AG08396 (cell line): Measurements from ENCODE around the gene OSBPL5.
A peak's percentile ranks its signal among the peaks of the same experiment; 100 is the strongest.

Source experiments
- DNase-seq: peaks from one replicate; pipeline ENCODE4 v3.0.0; 2012; ENCODE audit warnings: low spot score, mixed read lengths

Gene OSBPL5

GRCh38 chr11:3162410-3163240 is 2.5 kb downstream of the OSBPL5 start:
- no peak for DNase-seq

- DNase-seq: no peak
These were observed 3.2 kb downstream of the OSBPL5 start for GRCh38 chr11:3161720-3162409.

- no peak for DNase-seq
These were observed 3.8 kb downstream of the OSBPL5 start for GRCh38 chr11:3161309-3161708.

GRCh38 chr11:3160252-3161031 is 4.7 kb downstream of the OSBPL5 start:
- peak; percentile 85 for DNase-seq

- DNase-seq: no peak
These were observed 5.6 kb downstream of the OSBPL5 start for GRCh38 chr11:3159296-3160190.

GRCh38 chr11:3158821-3159220 is 6.3 kb downstream of the OSBPL5 start:
- DNase-seq: no peak

- no peak for DNase-seq
These were observed 6.9 kb downstream of the OSBPL5 start for GRCh38 chr11:3158131-3158591.

- no peak for DNase-seq
These were observed 7.6 kb downstream of the OSBPL5 start for GRCh38 chr11:3157381-3158130.

GRCh38 chr11:3156661-3157311 is 8.3 kb downstream of the OSBPL5 start:
- DNase-seq: no peak

- no peak for DNase-seq
These were observed 8.8 kb downstream of the OSBPL5 start for GRCh38 chr11:3156282-3156660.

- no peak for DNase-seq
These were observed 9.3 kb downstream of the OSBPL5 start for GRCh38 chr11:3155691-3156258.

- no peak for DNase-seq
These were observed 9.9 kb downstream of the OSBPL5 start for GRCh38 chr11:3155216-3155615.

GRCh38 chr11:3154001-3154599 is 11.0 kb downstream of the OSBPL5 start:
- no peak for DNase-seq

- peak; percentile 87 for DNase-seq
These were observed 11.7 kb downstream of the OSBPL5 start for GRCh38 chr11:3153291-3153861.

GRCh38 chr11:3152471-3153110 is 12.5 kb downstream of the OSBPL5 start:
- no peak for DNase-seq

- no peak for DNase-seq
These were observed 14.4 kb downstream of the OSBPL5 start for GRCh38 chr11:3150726-3151125.

GRCh38 chr11:3149852-3150188 is 15.3 kb downstream of the OSBPL5 start:
- DNase-seq: no peak

GRCh38 chr11:3148990-3149851 is 15.9 kb downstream of the OSBPL5 start:
- no peak for DNase-seq
